ENCODE results near the gene HSPBP1. TPM values are rescaled to one million over a fixed set of nuclear protein-coding genes. Genes with fewer than 3 reads are reported as not detected.

Gene HSPBP1
- total and polyA plus RNA-seq, 2 donors (not counting 3 experiments of a cell fraction or from before 2014, with no cell fraction given): 30.4 to 47.5 TPM

DNA sequence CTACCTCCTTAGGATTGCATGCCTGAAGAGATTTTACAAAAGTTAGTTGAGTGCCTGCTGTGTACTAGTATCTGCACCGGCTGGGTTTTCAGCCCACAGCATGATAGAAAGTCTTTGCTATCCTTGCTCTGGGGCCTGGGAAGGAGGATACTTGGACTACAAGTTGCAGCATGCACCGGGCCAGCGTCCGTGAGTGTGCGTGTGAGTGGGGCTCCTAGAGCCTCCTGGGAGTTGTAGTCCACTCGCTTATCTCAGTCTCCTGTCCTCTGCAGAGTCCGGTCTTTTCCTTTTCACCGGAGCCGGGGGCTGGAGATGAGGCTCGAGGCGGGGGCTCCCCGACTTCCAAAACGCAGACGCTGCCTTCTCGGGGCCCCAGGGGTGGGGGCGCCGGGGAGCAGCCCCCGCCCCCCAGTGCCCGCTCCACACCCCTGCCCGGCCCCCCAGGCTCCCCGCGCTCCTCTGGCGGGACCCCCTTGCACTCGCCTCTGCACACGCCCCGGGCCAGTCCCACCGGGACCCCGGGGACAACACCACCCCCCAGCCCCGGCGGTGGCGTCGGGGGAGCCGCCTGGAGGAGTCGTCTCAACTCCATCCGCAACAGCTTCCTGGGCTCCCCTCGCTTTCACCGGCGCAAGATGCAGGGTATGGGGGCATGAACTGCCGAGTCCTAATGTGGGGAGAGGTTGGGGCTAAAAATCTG, 24.5 kb upstream of the HSPBP1 start:
- no TSS peak for BruUV-seq (replicated peaks)
- H3K9me3 ChIP-seq (replicated peaks; ENCODE audit: control insufficient read depth, insufficient read depth, low read length): no peaks in the 10 kb centered on the region
- H3K27me3 ChIP-seq (ENCODE audit: control insufficient read depth in 2 of 2, insufficient read depth in 2 of 2, low read length in 2 of 2): peaks cover 0 to 3% of the 10 kb centered on the region in 2 experiments
- DNase-seq (ENCODE audit: low read depth, low spot score) (no peak), FAIRE-seq (no peak)
- ChIA-PET POLR2A (no interaction called here), CTCF (no interaction called here)
- TF ChIP-seq FOS (IDR thresholded peaks at IDR 0.05; ENCODE audit: borderline replicate concordance, insufficient read depth, low read length) (no peak), POLR2AphosphoS5 (IDR thresholded peaks at IDR 0.05; ENCODE audit: insufficient read depth, low read depth, low read length) (no peak), CTCF (IDR thresholded peaks at IDR 0.05; ENCODE audit: extremely low read depth in 1 of 2, insufficient read depth in 1 of 2, low read depth in 1 of 2, low read length in 2 of 2) (no peak), MYC (IDR thresholded peaks at IDR 0.05; ENCODE audit: low read depth, low read length) (no peak), JUN (IDR thresholded peaks at IDR 0.05; ENCODE audit: borderline replicate concordance, insufficient read depth, insufficient read length, low read depth) (no peak)
- TF ChIP-seq, protein P1, sequence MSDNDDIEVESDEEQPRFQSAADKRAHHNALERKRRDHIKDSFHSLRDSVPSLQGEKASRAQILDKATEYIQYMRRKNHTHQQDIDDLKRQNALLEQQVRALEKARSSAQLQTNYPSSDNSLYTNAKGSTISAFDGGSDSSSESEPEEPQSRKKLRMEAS (IDR thresholded peaks at IDR 0.05; ENCODE audit: insufficient read depth, insufficient read length): no peak
- H3K4me1 ChIP-seq (ENCODE audit: control insufficient read depth, extremely low read depth, insufficient read depth, low read length): no peaks in the 10 kb centered on the region
- H3K9ac ChIP-seq (replicated peaks; ENCODE audit: extremely low read depth, insufficient read depth, low read length): no peak overlapping the region
- H4K20me1 ChIP-seq (replicated peaks; ENCODE audit: control insufficient read depth, extremely low read depth, insufficient read depth, low read length): no peaks in the 10 kb centered on the region
- no peak overlapping the region for H2AFZ ChIP-seq (ENCODE audit: low read depth, low read length)
- no peaks in the 10 kb centered on the region for H3K9me1 ChIP-seq (replicated peaks; ENCODE audit: control insufficient read depth, extremely low read depth, insufficient read depth, low read length)
- H3K4me2 ChIP-seq (ENCODE audit: insufficient read depth, low read length): no peak overlapping the region
- H3K36me3 ChIP-seq (ENCODE audit: control insufficient read depth in 2 of 2, extremely low read depth in 1 of 2, insufficient read depth in 2 of 2, low read length in 2 of 2): no peaks in the 10 kb centered on the region
- H3K27ac ChIP-seq (ENCODE audit: insufficient read depth, low read depth, low read length): no peak overlapping the region
- dilution Hi-C loops (cut with MboI; ENCODE audit: extremely low pct_ligation_motif_present, low sequenced_read_pairs) (no loop called here), intact Hi-C loops (cut with micrococcal nuclease) (loop anchor here (5.0 kb wide), 1 partner anchor 162 kb away; no protein-coding TSS in a partner anchor)
- no peak overlapping the region for H3K4me3 ChIP-seq (replicated peaks in 1 of 3; ENCODE audit: insufficient read depth in 1 of 3, low read depth in 1 of 3, low read length in 3 of 3)
- no peaks in the 10 kb centered on the region for H3K79me2 ChIP-seq (ENCODE audit: control insufficient read depth, insufficient read depth, low read length)
